Thyroid gland (tissue), 4 donors: Measurements from ENCODE around the gene TTC34. TPM values are rescaled to one million over a fixed set of nuclear protein-coding genes. Genes with fewer than 3 reads are reported as not detected.

ENCODE experiments used
- DNase-seq, 2 donors: peaks; one replicate each; pipeline ENCODE4 v3.0.0-alpha.2; 2019
- H3K27ac ChIP-seq, 3 donors: fragments of 200-600 bp; sonication (generic); 1 replicate in 2 of 3; 2 replicates in 1 of 3; pipeline ENCODE4 v1.5.1; 2016 to 2019; ENCODE audit warnings: mild to moderate bottlenecking in 1 of 3, moderate library complexity in 1 of 3
- H3K27me3 ChIP-seq: fragments of 200-600 bp; sonication (generic); one replicate; pipeline ENCODE4 v1.5.1; 2019
- H3K36me3 ChIP-seq, 2 donors: fragments of 200-600 bp; sonication (generic); one replicate each; pipeline ENCODE4 v1.5.1; 2016 to 2019
- H3K4me1 ChIP-seq, 2 donors: fragments of 200-600 bp; sonication (generic); one replicate each; pipeline ENCODE4 v1.5.1; 2017 to 2019
- H3K4me3 ChIP-seq, 3 donors: fragments of 200-600 bp; sonication (generic); replicated peaks in 1 of 3; 1 replicate in 2 of 3; 2 replicates in 1 of 3; pipeline ENCODE4 v1.5.1; 2016; ENCODE audit warnings: mild to moderate bottlenecking in 1 of 3
- H3K9me3 ChIP-seq: fragments of 200-600 bp; sonication (generic); one replicate; pipeline ENCODE4 v1.5.1; 2017
- CTCF ChIP-seq, 6 experiments: fragments of 200-600 bp in 3 of 6; fragments of 450-650 bp in 3 of 6; sonication (generic) in 3 of 6; IDR thresholded peaks; one replicate each; pipeline ENCODE4 v1.5.1; 2016 to 2019; ENCODE audit warnings: antibody characterized with exemption in 6 of 6, mild to moderate bottlenecking in 2 of 6, inconsistent platforms in 1 of 6, moderate library complexity in 1 of 6
- POLR2A ChIP-seq, 2 donors: fragments of 450-650 bp; IDR thresholded peaks; one replicate each; pipeline ENCODE4 v1.6.1; 2017; ENCODE audit warnings: antibody characterized with exemption in 2 of 2, mild to moderate bottlenecking in 2 of 2, moderate library complexity in 1 of 2
- WGBS, 2 donors: methylation state at CpG; one replicate each; pipeline ENCODE4 v1.1.5; 2017; 5-methylcytosine and 5-hydroxymethylcytosine counted together
- intact Hi-C: fragments of 100-400 bp; cut with DNase I; formaldehyde crosslinking; loops from one replicate; pipeline ENCODE4 v1.15.1; 2023
- total RNA-seq, 4 donors: library from RNA; depleted of rRNA; stranded (reverse); fragments of >200 nt; gene quantifications; one replicate each; pipeline ENCODE4 v1.2.3, GENCODE V29; 2016

The TTC34 gene
- total RNA-seq, 4 donors from 2014 or later = 0.81 to 2.2 (median 1.9) TPM

- Histone ChIP-seq H3K36me3 (no peaks in the 10 kb centered on the region), H3K4me1 (peaks cover 14 to 18% of the 10 kb centered on the region in 2 donors), H3K4me3 (peak overlapping the region in 2 of 3 donors; percentile 69 to 99), H3K9me3 (no peaks in the 10 kb centered on the region), H3K27ac (no peak overlapping the region), H3K27me3 (no peaks in the 10 kb centered on the region)
- WGBS, 2 donors = 87 to 94% methylated on average over 3 to 21 of the region's 34 CpGs
- no peak for DNase-seq
- no peak for TF ChIP-seq CTCF (IDR thresholded peaks at IDR 0.05)
- no peak for TF ChIP-seq POLR2A (IDR thresholded peaks at IDR 0.05)
- intact Hi-C loops = loop anchor here (10.0 kb wide), 1 partner anchor 117 kb away; the partner anchor contains the start of gene PANK4
Observed at GRCh38 chr1:2641381-2642130, 159.9 kb downstream of the TTC34 start.

- no peak overlapping the region for H3K4me3 ChIP-seq
- no peaks in the 10 kb centered on the region for H3K27me3 ChIP-seq
- H3K4me1 ChIP-seq = peaks cover 14 to 18% of the 10 kb centered on the region in 2 donors
- no peak overlapping the region for H3K27ac ChIP-seq
- H3K36me3 ChIP-seq = no peaks in the 10 kb centered on the region
- WGBS, 2 donors = 100% methylated on average over 2 of the region's 3 CpGs; no CpG with 5 or more reads in 1 of the 2 donors
- no peak for DNase-seq
- intact Hi-C loops = loop anchor here (10.0 kb wide), 1 partner anchor 116 kb away; the partner anchor contains the start of gene PANK4
- no peak for TF ChIP-seq CTCF (IDR thresholded peaks at IDR 0.05)
- TF ChIP-seq POLR2A (IDR thresholded peaks at IDR 0.05) = no peak
- H3K9me3 ChIP-seq = no peaks in the 10 kb centered on the region
Observed at GRCh38 chr1:2640626-2641025, 160.9 kb downstream of the TTC34 start.

GRCh38 chr1:2639607-2640521, 161.6 kb downstream of the TTC34 start:
- TF ChIP-seq CTCF (IDR thresholded peaks at IDR 0.05) (no peak), POLR2A (IDR thresholded peaks at IDR 0.05) (no peak)
- no peak overlapping the region for H3K27ac ChIP-seq
- WGBS, 2 donors = 75 to 82% methylated on average over 24 to 26 of the region's 26 CpGs
- H3K36me3 ChIP-seq = no peaks in the 10 kb centered on the region
- H3K4me3 ChIP-seq = no peak overlapping the region
- DNase-seq = no peak
- H3K9me3 ChIP-seq = no peaks in the 10 kb centered on the region
- H3K27me3 ChIP-seq = no peaks in the 10 kb centered on the region
- intact Hi-C loops = loop anchor here (5.0 to 10.0 kb wide), 2 partner anchors 48 to 115 kb away; partner anchors contain the start of gene PANK4
- peaks cover 14 to 18% of the 10 kb centered on the region in 2 donors for H3K4me1 ChIP-seq

- TF ChIP-seq POLR2A (IDR thresholded peaks at IDR 0.05) (no peak), CTCF (IDR thresholded peaks at IDR 0.05) (no peak)
- WGBS, 2 donors = 50 to 65% methylated on average over 4 to 11 of the region's 11 CpGs
- Histone ChIP-seq H3K36me3 (no peaks in the 10 kb centered on the region), H3K9me3 (no peaks in the 10 kb centered on the region), H3K4me1 (peaks cover 14 to 18% of the 10 kb centered on the region in 2 donors), H3K4me3 (no peak overlapping the region), H3K27me3 (no peaks in the 10 kb centered on the region), H3K27ac (no peak overlapping the region)
- intact Hi-C loops = loop anchor here (5.0 kb wide), 1 partner anchor 47 kb away; no protein-coding TSS in a partner anchor
- no peak for DNase-seq
Observed at GRCh38 chr1:2639203-2639602, 162.3 kb downstream of the TTC34 start.
